22Rv1 (cell line): Measurements from ENCODE around the gene FCER1G.

Experiments used
- ZFX ChIP-seq: fragments of 450-650 bp; IDR thresholded peaks from 2 replicates; pipeline ENCODE4 v1.6.1; 2017; ENCODE audit warnings: antibody characterized with exemption, borderline replicate concordance
- TF ChIP-seq, protein P1 (sequence below): fragments of 450-650 bp; IDR thresholded peaks from 2 replicates; pipeline ENCODE4 v1.5.1; 2017; ENCODE audit warnings: mild to moderate bottlenecking

DNA sequence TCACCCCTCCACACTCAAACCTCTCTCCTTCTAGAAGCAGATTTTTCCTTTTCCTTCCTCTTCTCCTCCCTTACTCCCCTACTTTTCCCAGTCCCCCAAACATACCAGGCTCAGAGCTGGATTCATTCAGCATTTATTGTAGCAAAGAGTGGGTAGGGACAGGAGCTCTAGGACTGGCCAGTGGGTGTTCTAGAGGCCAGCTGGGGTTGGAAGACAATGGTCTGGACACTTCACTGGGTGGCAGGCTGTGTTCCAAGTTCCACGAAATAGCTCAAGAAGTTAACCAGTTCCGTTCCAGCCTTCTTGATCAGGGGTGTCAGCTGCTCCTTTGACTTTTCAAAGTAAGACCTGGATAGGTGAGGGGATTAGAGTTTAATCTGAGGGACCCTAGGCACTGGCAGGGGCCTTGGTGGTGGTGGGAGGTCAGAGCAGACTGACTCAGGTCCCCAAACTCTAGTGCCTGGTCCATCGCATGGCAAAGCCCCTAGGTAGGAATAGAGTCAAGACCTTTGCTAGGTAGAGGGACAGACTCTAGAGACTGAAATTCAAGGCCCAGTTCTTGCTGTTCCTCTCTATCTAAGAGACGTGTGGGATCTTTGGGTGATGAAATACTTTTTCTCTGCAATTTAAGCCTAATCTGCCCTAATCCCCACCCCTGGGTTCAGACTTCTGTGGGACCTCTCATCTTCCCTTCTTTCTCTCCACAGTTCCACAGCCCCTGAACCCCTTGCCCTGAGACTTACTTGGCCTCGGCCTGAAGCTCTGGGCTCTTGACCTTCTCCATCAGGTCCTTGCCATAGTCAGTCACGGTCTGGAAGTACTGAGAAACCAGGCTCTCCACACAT, 7.3 kb downstream of the FCER1G start:
- TF ChIP-seq, protein P1, sequence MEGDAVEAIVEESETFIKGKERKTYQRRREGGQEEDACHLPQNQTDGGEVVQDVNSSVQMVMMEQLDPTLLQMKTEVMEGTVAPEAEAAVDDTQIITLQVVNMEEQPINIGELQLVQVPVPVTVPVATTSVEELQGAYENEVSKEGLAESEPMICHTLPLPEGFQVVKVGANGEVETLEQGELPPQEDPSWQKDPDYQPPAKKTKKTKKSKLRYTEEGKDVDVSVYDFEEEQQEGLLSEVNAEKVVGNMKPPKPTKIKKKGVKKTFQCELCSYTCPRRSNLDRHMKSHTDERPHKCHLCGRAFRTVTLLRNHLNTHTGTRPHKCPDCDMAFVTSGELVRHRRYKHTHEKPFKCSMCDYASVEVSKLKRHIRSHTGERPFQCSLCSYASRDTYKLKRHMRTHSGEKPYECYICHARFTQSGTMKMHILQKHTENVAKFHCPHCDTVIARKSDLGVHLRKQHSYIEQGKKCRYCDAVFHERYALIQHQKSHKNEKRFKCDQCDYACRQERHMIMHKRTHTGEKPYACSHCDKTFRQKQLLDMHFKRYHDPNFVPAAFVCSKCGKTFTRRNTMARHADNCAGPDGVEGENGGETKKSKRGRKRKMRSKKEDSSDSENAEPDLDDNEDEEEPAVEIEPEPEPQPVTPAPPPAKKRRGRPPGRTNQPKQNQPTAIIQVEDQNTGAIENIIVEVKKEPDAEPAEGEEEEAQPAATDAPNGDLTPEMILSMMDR, result no peak
- no peak for TF ChIP-seq ZFX
